DOHH2 (cell line): ENCODE data around the gene CCP110.

Source experiments
- H3F3A ChIP-seq: fragments of 200-600 bp; sonication (generic), shearing (Covaris generic); 2 replicates; pipeline ENCODE4 v1.6.0; 2016; ENCODE audit warnings: antibody characterized with exemption, mild to moderate bottlenecking; ENCODE audit not compliant: control insufficient read depth, insufficient read depth
- H3K27ac ChIP-seq: fragments of 200-600 bp; sonication (generic); 2 replicates; pipeline ENCODE4 v1.5.1; 2014; ENCODE audit warnings: low read depth, mild to moderate bottlenecking, low read length, moderate library complexity
- H3K27me3 ChIP-seq: fragments of 200-600 bp; sonication (generic); 2 replicates; pipeline ENCODE4 v1.6.1; 2014; ENCODE audit warnings: mild to moderate bottlenecking, low read length, mixed read lengths; ENCODE audit not compliant: control insufficient read depth
- H3K36me3 ChIP-seq: fragments of 200-600 bp; sonication (generic); 2 replicates; pipeline ENCODE4 v1.6.1; 2014; ENCODE audit warnings: mild to moderate bottlenecking, low read length, moderate library complexity, mixed read lengths; ENCODE audit not compliant: control insufficient read depth
- H3K4me1 ChIP-seq: fragments of 200-600 bp; sonication (generic); 2 replicates; pipeline ENCODE4 v1.6.1; 2014; ENCODE audit warnings: mild to moderate bottlenecking, low read length, mixed read lengths; ENCODE audit not compliant: control insufficient read depth
- H3K4me2 ChIP-seq: fragments of 200-600 bp; sonication (generic); 2 replicates; pipeline ENCODE4 v1.6.0; 2014; ENCODE audit warnings: mild to moderate bottlenecking, low read length, moderate library complexity
- H3K4me3 ChIP-seq: fragments of 200-600 bp; sonication (generic); 2 replicates; pipeline ENCODE4 v1.5.1; 2014; ENCODE audit warnings: mild to moderate bottlenecking, low read length, mixed read lengths
- H3K79me2 ChIP-seq: fragments of 200-600 bp; sonication (generic); 2 replicates; pipeline ENCODE4 v1.6.1; 2014; ENCODE audit warnings: mild to moderate bottlenecking, low read length, mixed read lengths; ENCODE audit not compliant: control insufficient read depth
- H3K9me2 ChIP-seq: fragments of 200-600 bp; sonication (generic); replicated peaks from 2 replicates; pipeline ENCODE4 v1.6.1; 2014; ENCODE audit warnings: mild to moderate bottlenecking, low read length, mixed read lengths; ENCODE audit not compliant: control insufficient read depth
- H3K9me3 ChIP-seq: fragments of 200-600 bp; sonication (generic); 2 replicates; pipeline ENCODE4 v1.6.1; 2014; ENCODE audit warnings: antibody characterized with exemption, low read length, mixed read lengths; ENCODE audit not compliant: control insufficient read depth, insufficient read depth
- H4K20me1 ChIP-seq: fragments of 200-600 bp; sonication (generic); 2 replicates; pipeline ENCODE4 v1.6.0; 2014; ENCODE audit warnings: low read depth, mild to moderate bottlenecking, antibody characterized with exemption, low read length, moderate library complexity; ENCODE audit not compliant: control insufficient read depth, insufficient read depth
- CTCF ChIP-seq: fragments of 200-600 bp; sonication (generic); IDR thresholded peaks from one replicate; pipeline ENCODE4 v1.5.1; 2014; ENCODE audit warnings: antibody characterized with exemption, mild to moderate bottlenecking, low read depth, low read length; ENCODE audit not compliant: poor library complexity, severe bottlenecking
- EZH2phosphoT487 ChIP-seq: fragments of 200-600 bp; sonication (generic); IDR thresholded peaks from 2 replicates; pipeline ENCODE4 v1.6.1; 2017; ENCODE audit warnings: borderline replicate concordance, mild to moderate bottlenecking, antibody characterized with exemption, low read length, moderate library complexity, mixed read lengths

The CCP110 gene

GRCh38 chr16:19484096-19484495 lies 39.6 kb upstream of the CCP110 start:
- no peaks in the 10 kb centered on the region for H3K9me2 ChIP-seq
- no peaks in the 10 kb centered on the region for H3K36me3 ChIP-seq
- H3K4me3 ChIP-seq: no peak overlapping the region
- H3K4me2 ChIP-seq: no peak overlapping the region
- H3F3A ChIP-seq: no peaks in the 10 kb centered on the region
- no peaks in the 10 kb centered on the region for H4K20me1 ChIP-seq
- no peaks in the 10 kb centered on the region for H3K79me2 ChIP-seq
- no peaks in the 10 kb centered on the region for H3K4me1 ChIP-seq
- no peaks in the 10 kb centered on the region for H3K9me3 ChIP-seq
- no peak for TF ChIP-seq EZH2phosphoT487
- TF ChIP-seq CTCF: no peak
- no peak overlapping the region for H3K27ac ChIP-seq
- no peaks in the 10 kb centered on the region for H3K27me3 ChIP-seq

- H3K36me3 ChIP-seq: no peaks in the 10 kb centered on the region
- TF ChIP-seq EZH2phosphoT487 (no peak), CTCF (no peak)
- no peaks in the 10 kb centered on the region for H3K9me2 ChIP-seq
- H3K4me3 ChIP-seq: no peak overlapping the region
- no peaks in the 10 kb centered on the region for H3K4me1 ChIP-seq
- no peaks in the 10 kb centered on the region for H4K20me1 ChIP-seq
- H3F3A ChIP-seq: no peaks in the 10 kb centered on the region
- H3K27me3 ChIP-seq: no peaks in the 10 kb centered on the region
- H3K4me2 ChIP-seq: no peak overlapping the region
- H3K27ac ChIP-seq: no peak overlapping the region
- H3K79me2 ChIP-seq: no peaks in the 10 kb centered on the region
- no peaks in the 10 kb centered on the region for H3K9me3 ChIP-seq
These were observed 38.1 kb upstream of the CCP110 start for GRCh38 chr16:19485611-19486010.

DNA sequence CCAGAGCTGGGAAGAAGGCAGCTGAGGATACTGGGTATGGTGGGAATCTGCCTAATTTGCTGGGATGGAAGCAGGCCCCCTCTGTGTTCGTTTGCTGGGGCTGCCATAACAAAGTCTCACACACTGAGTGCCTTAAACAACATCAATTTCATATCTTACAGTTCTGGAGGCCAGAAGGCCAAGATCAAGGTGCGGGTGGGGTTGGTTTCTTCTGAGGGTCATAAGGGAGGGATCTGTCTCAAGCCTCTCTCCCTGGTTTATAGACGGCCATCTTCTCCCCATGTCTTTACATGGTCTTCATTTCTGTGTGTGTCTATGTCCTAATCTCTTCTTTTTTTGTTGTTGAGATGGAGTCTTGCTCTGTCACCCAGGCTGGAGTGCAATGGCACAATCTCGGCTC lies 37.7 kb upstream of the CCP110 start:
- no peak overlapping the region for H3K27ac ChIP-seq
- H3K79me2 ChIP-seq: no peaks in the 10 kb centered on the region
- H3K27me3 ChIP-seq: no peaks in the 10 kb centered on the region
- no peaks in the 10 kb centered on the region for H3K9me3 ChIP-seq
- TF ChIP-seq CTCF: no peak
- no peak for TF ChIP-seq EZH2phosphoT487
- no peaks in the 10 kb centered on the region for H3K36me3 ChIP-seq
- H3F3A ChIP-seq: no peaks in the 10 kb centered on the region
- no peaks in the 10 kb centered on the region for H4K20me1 ChIP-seq
- no peaks in the 10 kb centered on the region for H3K4me1 ChIP-seq
- no peak overlapping the region for H3K4me3 ChIP-seq
- H3K9me2 ChIP-seq: no peaks in the 10 kb centered on the region
- H3K4me2 ChIP-seq: no peak overlapping the region
